ENCODE results near the gene CLCC1.
"Not testable (repeated sequence)": the region's sequence is repeated elsewhere in the genome, so short reads cannot be mapped to it uniquely, and the experiment has no call there.

Gene CLCC1, protein sequence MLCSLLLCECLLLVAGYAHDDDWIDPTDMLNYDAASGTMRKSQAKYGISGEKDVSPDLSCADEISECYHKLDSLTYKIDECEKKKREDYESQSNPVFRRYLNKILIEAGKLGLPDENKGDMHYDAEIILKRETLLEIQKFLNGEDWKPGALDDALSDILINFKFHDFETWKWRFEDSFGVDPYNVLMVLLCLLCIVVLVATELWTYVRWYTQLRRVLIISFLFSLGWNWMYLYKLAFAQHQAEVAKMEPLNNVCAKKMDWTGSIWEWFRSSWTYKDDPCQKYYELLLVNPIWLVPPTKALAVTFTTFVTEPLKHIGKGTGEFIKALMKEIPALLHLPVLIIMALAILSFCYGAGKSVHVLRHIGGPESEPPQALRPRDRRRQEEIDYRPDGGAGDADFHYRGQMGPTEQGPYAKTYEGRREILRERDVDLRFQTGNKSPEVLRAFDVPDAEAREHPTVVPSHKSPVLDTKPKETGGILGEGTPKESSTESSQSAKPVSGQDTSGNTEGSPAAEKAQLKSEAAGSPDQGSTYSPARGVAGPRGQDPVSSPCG

DNA sequence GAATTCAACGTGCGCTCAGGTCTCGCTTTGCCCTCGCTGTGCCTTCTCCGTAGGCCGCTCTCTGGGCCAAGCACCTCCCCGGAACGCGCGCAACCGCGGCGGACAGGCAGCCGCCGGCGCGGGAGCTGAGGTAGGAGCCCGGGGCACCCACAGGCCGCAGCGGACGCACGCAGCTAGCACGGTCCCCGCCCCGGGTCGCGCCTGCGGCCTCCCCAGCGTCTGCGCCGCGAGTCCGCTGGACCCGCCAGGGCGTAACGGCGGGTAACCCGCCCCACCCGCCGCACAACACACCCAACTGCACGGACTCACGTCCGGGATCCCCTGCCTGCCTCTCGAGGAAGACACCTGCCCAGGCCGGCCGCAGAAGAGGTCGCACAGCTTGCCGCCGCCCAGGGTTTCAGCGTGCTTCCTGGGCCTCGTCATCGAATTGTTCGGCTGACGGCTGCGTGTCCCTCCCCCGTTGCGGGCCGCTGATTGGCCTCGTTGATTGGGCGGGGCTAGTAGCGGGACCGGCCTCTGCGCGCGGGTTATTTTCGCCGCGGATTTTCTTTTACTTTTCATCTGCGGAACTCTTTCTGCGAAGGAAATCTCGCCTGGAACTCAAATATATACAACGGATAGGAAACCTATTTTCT, at the start of gene CLCC1:
Gene CLCC1 (minus strand): TSS at position 433 of the 635 bp plus-strand sequence. CDS start 13,047 bp downstream, outside the sequence.
- DNase-seq, result peak; percentile 94

DNA sequence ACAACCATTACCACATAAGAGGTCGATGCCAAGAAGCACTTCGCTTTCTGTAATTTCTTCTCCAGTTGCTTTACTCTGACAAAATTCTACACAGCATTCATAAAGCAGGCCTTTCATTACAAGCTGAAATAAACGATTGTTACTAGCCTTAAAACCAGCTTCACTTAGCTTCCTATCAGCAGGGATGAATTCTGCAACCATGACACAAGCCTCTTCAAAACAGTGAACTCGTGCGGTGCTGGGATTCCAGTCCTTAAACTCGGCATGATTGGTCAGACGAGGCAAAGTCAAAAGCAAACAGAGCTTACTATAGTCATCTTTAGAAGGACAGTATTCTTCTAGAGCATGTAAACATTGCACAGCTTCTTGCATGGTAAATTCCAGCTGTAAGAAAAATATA, 48.1 kb upstream of the CLCC1 start:
- no peak for DNase-seq

DNA sequence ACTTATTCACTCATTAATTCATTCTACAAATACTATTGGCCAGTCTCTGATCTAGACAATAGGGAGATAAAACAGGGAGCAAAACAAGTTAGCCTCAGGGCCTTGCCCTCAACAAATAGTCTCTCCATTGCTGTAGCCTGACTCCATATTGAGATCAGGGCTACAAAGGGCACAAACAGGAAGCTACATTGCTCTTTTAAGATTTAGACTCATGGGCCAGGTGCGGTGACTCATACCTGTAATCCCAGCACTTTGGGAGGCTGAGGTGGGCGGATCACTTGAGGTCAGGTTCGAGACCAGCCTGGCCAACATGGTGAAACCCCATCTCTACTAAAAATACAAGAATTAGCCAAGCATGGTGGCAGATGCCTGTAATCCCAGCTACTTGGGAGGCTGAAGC, 33.3 kb upstream of the CLCC1 start:
- peak; percentile 53 for DNase-seq

DNA sequence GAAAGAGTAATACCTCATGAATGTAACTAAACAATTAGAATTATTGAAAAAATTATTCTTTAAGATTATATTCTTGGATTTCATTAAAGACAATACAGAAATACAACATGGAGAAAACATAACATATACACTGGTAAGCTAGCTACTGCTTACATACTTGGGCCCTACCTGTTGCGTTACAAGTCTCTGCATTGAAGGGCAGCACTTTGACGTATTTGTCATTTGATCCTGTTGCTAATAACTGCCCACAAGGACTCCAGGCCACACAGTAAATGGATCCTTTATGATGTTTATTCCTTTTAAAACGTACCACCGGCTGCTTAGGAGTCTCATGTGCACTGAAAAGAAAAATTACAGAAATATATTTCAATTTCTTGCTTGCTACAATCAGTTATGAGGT, 19.8 kb upstream of the CLCC1 start:
- no peak for DNase-seq

DNA sequence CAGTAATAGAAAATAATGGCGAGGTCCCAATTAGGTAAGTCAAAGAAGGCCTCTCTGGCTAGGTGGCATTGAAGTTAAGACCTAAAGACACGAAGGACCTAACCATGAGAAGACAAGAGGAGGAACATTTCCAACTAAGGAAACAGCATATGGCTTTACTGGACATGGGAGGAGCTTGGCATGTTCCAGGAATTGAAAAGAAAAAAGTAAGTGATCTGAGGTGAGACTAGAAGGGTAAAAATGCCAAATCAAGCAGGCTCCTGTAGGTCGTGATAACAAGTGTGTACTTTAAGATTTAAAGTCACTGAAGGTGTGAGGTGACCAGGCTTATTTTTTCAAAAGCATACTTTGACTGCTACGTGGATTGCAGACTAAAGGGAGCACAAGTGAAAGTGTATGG, 13.4 kb upstream of the CLCC1 start:
- no peak for DNase-seq

DNA sequence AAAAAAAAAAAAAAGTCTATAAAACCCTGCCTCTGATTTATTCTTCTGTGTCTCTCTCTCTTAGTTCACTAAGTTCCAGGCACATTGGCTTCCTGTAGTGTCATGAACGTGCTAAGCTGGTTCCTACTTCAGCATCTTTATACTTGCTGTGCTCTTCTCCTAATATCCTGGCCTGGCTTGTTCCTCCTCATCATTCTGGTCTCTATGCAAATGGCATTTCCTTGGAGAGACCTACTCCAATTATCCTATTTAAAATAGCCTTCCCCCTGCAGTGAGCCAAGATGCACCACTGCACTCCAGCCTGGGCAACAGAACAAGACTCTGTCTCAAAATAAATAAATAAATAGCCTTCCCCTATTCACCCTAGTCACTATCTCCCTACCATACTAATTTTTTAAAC, 9.7 kb upstream of the CLCC1 start:
- DNase-seq, result no peak

DNA sequence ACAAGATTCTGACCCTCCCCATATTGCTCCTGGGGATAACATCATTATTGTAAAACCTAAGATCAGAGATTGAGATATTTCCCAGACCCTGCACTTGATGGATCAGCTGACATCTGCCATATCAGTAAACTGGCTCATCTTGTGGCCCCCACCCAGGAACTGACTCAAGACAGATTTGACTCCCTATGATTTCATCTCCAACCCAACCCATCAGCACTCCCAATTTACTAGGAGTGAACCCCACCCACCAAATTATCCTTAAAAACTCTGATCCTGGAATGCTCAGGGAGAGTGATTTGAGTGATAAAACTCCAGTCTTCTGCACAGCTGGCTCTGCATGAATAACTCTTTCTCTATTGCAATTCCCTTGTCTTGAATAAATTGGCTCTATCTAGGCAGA, 6.1 kb upstream of the CLCC1 start:
- no peak for DNase-seq

DNA sequence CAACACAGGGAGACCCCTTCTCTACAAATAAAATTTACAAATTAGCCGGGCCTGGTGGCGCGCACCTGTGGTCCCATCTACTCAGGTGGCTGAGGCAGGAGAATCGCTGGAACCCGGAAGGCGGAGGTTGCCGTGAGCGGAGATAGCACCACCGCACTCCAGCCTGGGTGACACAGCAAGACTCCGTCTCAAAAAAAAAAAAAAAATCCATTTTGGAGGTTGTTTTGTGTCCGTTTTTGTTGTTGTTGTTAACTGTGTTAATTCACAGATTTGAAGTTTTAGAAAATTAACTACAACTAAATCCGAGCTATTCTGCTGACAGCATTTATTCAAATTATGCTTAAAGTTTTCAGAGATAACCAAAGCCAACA, 618 bp downstream of the CLCC1 start:
- DNase-seq, result peak; percentile 68

DNA sequence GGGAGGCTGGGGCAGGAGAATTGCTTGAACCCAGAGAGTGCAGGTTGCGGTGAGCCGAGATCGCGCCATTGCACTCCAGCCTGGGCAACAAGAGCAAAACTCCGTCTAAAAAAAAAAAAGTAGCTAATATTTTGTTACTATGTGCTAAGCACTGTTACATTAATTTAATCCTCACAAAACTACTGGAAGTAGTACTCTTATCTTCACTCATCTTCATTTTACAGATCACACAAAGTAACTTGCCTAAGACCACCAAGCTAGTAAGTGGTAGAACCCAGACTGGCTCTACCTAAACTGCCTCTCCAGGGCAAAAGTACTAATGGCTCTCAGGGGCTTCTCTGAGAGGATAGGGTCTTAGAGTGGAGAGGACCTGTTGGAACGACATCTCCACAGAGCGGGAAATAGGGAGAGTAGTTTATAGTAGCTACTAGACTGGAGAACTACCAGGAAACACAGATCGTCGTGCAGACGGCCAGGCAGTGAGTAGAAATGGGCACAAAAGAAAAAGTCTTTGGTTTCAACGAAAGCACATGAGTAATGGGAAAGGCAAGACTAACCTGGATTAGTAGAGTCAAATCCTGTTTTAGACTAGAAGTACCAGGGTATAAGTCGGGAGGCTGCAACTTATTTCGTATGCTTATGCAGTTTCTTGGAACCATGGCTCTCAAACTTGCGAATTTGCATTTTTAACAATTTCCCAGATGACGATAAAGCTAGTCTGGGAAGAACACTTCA, 1.4 kb downstream of the CLCC1 start:
- DNase-seq, result no peak

DNA sequence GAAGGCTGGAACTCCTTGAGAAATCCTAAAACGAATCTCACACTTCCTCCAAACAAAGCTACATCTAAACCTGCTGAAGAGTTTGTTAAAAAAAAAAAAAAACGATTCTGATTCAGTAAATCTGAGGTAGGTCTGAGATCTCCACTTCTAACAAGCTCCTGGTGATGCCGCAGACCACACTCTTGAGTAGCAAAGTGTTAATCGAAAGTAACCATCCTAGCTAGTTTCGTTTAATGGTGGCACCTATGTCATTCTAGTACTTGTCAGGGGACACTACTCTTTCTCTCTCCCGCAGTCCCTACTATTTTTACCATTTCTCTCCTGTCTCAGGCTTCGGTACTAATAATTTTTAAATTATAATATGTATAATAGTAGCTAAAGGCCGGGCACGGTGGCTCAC, 2.1 kb downstream of the CLCC1 start:
- no peak for DNase-seq

DNA sequence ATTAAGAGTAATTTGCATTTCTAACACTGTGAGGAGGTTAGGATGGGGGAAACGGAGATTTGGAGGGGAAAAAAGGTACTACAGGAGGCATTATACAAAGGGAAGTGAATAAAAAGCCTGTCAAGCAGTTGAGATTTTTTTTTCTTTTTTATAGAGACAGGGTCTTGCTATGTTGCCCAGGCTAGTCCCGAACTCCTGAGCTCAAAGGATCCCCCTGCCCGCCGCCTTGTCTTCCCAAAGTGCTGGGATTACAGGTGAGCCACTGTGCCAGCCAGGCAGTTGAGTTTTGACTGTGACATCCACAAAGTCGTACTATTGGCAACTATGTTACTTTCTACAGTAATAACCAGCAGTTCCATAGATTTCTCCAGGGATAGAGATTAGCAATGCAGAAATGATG, 2.6 kb downstream of the CLCC1 start:
- no peak for DNase-seq

DNA sequence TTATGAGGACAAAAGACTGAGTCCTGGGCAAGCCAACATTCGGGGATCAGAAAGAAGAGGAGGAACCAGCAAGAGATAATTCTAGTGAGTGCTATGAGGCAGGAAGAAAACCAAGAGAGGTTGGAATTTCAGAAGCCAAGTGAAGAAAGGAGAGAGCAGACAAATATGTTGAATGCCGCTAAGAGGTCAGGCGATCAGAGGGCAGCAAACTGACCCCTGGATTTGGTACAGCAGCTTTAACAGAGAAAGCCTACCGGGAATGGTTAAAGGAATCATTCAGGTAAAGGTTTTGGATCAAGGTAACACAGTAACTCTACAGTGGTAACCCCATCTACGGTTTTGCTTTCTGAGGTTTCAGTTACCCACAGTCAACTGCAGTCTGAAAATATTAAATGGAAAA, 5.4 kb downstream of the CLCC1 start:
- DNase-seq, result no peak

DNA sequence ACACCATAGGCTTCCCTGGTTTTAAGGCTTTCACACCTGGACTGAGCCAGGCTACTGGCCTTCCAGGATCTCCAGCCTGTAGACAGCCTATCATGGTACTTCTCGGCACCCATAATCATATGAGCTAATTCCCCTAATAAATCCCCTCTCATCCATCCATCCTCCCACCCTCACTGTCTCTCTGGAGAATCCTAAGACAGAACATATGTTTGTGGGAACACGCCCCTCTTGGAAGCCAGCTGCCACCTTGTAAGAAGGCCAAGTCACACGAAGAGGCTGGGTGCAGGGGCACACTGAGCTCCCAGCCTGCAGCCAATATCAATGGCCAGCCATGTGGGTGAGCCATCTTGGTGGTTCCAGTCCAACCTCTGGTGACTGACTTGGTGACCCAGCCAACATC, 7.4 kb downstream of the CLCC1 start:
- DNase-seq, result no peak

DNA sequence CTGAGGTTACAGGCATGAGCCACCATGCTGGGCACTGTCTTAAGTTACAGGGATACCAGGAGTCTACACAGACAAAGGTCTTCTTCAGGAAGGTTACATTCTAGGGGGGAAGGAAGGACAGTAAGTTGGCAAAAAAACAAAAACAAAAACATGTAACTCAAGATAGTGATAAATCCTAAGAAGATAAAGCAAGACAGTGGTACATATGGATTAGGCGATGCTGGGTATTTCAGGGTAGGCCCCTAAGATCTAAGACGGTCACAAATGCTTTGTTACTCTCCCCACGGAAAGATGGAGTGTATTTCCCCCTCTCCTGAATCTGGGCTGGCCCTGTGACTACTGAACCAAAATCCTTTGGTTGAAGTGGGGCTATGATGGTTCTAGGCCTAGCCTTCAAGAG, 8.2 kb downstream of the CLCC1 start:
- DNase-seq, result no peak

DNA sequence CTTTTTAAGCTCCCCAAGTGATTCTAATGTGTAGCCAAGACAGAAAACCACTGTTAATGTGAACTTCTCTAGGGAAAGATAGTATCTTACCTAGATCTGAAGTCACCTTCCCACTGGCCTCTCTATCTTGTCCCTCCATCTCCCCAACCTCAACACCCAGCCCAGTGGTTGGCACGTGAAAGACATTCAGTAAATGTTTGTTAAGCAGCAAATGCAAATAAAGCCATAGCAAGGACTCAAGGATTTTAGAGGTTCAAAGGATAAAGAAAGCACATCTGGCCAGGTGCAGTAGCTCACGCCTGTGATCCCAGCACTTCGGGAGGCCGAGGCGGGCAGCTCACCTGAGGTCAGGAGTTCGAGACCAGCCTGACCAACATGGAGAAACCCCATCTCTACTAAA, 9.8 kb downstream of the CLCC1 start:
- DNase-seq, result no peak

DNA sequence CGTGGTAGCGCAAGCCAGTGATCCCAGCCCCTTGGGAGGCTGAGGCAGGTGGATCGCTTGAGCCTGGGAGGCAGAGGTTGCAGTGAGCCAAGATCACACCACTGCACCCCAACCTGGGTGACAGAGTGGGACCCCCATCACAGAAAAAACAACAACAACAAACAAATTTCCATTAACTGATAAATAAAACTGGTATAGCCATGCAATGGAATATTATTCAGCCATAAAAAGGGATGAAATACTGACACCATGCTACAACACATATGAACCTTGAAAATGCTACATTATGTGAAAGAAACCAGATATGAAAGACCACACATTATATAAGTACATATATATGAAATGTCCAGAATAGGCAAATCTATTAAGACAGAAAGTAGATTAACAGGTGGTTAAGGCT, 12.0 kb downstream of the CLCC1 start:
- no peak for DNase-seq

DNA sequence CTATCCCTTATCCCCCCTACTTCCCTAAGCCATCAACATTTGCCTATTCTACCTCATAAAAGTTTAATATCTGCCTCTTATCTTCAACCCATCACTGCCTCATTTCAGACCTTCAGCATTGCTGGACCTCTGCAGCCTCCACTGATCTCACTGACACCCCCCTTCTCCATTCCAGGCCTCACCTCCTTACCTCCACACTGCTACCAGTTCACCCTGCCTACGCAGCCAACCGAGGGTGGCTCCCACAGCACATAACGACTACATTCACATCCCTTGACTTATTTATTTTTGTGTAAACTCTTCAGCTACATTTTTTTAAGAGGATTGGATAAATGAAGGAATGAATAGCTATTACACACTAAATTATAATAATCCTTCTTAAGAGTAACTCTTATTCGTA, 14.2 kb downstream of the CLCC1 start:
- no peak for DNase-seq

DNA sequence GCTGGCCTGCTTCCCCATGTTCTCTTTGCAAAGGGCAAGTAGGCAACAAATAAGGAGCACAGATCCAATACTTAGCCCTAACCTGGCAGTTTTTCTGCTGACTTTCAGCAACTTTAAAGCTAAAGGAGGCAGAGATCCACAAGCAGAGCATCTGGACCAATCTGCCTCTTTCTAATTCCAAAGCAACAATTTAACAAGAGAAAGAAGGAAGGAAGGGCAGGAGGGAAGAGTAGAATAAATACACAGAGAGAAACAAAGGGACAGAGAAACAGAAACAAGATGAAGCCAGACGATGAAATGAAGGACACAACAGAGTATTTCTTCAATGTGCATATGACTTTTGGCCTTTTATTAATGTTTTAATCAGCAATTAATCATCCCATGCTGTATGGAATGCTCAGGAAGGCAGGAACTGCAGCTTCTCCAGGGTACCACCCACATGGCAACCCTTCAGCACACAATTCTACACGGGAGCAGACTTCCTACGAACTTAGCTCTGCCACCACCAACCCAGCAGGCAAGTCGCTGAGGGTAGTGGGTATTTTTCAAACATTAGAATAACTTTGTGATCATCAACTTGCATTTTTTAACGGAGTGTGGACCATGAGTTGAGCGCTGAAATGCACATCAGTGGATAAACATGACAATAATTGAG, 15.3 kb downstream of the CLCC1 start:
- DNase-seq, result no peak

DNA sequence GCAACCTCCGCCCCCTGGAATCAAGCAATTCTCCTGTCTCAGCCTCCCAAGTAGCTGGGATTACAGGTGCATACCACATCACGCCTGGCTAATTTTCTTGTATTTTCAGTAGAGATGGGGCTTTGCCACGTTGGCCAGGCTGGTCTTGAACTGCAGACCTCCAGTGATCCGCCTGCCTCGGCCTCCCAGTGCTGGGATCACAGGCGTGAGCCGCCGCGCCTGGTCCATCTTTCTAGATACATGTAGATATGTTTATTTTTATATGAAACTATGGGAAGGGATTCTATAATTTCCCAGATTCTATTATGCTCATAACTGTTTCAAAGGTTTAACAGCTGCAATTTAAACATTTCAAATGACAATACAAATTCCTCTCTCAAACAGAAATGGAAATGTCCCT, 27.1 kb downstream of the CLCC1 start:
- no peak for DNase-seq

DNA sequence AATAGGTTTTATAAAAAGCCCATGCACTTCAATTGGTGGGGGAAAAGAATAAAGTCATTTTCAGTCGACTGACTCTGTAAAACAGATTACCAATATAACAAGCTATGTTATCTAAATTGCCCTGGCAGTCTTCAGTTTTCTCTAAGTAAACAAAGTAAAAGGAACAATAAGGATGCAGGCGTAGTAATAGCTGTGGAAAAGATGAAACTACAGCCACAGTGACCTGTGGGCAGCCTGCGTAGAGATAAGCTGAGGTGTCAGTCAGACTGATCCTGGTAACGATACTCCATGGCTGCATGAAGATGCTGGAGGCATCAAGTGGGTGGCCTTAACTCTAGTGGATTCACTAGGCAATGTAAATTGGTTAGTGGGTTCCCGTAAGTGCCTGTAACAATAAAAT, 29.3 kb downstream of the CLCC1 start:
- no peak for DNase-seq

DNA sequence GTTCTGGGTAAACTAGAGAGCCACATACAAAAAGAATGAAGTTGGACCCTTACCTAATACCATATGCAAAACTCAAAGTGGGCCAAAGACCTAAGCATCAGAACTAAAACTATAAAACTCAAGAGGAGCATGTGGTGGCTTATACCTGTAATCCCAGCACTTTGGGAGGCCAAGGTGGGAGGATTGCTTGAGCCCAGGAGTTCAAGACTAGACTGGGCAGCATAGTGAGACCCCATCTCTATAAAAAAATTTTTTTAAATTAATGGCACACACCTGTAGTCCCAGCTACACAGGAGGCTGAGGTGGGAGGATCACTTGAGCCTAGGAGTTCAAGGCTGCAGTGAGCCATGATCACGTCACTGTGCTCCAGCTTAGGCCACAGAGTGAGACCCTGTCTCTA, 35.7 kb downstream of the CLCC1 start:
- not testable (repeated sequence) for DNase-seq

DNA sequence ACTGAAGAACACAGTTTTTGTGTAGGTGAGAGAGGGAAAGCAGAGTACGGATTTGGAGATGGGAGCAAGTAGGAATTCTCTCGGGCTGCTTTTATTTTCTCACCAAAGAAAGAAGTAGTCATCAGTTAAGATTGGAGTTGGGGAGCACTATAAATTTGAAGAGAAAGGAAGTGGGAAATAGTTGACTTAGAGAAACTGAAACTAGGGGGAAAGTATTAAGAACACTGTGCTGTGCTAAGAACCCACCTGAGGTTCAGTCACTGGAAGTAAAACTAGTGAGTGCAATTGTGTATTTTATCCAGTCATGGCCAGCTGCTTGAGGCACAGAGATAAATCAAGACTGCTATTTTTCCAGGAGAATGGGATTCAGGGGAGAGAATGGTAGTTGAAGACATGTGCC, 37.4 kb downstream of the CLCC1 start:
- no peak for DNase-seq

DNA sequence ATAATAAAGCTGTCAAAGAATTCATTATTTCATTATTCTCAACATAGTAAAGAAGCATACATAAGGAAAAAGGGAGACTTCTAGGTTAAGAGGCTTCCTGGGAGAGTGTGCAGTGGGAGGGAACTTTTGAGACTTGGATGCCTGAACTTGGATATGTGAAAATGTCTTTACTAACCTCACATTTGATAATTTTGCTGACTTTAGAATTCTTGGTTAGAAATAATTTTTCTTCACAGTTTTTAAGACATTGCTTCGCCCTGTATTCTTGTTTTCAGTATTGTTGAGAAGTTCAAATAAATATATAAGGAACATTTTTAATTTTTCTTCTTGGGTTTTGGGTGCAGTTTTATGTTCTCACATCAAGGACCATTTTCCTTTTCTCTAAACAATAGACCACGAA, 46.5 kb downstream of the CLCC1 start:
- DNase-seq, result no peak

Measured in activated CD8-positive, alpha-beta memory T cell treated with anti-CD3 and anti-CD28 coated beads, Interleukin-2, amount 50 U/mL, for 48 hours (primary cell).